RWPE1 (cell line): ENCODE data around the gene NXF1.

Experiments
- CTCF ChIA-PET: fragments of 350-600 bp; sonication (Branson Sonifier 250); formaldehyde crosslinking; extraction: SDS; loops from one replicate; lab custom pipeline; 2021; lab: Yijun Ruan, JAX
- POLR2A ChIA-PET: fragments of 400-600 bp; formaldehyde crosslinking; extraction: SDS; loops from one replicate; lab custom pipeline; 2020; ENCODE audit warnings: antibody characterized with exemption; ENCODE audit not compliant: low non-redundant PET; lab: Yijun Ruan, JAX
- DNase-seq: peaks from one replicate; pipeline ENCODE4 v3.0.0; 2012; ENCODE audit warnings: low spot score
- H3K27ac ChIP-seq: fragments of 450-650 bp; 2 replicates; pipeline ENCODE4 v1.5.1; 2017
- TF ChIP-seq, protein P1 (sequence below): fragments of 450-650 bp; conservative IDR thresholded peaks from 2 replicates; pipeline ENCODE4 v1.5.1; 2017; ENCODE audit warnings: low read depth, mild to moderate bottlenecking

NXF1 gene

DNA sequence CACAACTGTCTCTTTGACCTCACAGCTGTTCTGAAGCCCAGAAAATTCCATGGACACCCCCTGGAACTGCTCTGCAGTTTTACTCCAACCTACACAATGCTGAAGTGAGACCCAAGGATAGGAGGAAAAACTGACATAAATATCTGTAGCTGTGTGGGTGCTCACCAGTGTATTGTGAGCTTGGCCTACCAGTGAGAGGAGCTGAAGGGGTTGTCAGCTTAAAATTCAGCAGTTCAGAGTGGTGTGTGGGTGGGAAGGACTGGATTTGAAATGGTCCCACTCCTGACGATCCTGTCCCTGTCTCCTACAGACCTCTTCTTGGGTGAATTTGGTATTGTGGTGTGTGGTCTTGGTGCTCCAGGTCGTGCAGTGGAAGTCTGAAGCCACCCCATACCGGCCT is 15.7 kb downstream of the NXF1 start:
- POLR2A ChIA-PET, result no interaction called here
- CTCF ChIA-PET, result no interaction called here
- DNase-seq, result no peak
- peak overlapping the region; percentile 99 for H3K27ac ChIP-seq
- TF ChIP-seq, protein P1, sequence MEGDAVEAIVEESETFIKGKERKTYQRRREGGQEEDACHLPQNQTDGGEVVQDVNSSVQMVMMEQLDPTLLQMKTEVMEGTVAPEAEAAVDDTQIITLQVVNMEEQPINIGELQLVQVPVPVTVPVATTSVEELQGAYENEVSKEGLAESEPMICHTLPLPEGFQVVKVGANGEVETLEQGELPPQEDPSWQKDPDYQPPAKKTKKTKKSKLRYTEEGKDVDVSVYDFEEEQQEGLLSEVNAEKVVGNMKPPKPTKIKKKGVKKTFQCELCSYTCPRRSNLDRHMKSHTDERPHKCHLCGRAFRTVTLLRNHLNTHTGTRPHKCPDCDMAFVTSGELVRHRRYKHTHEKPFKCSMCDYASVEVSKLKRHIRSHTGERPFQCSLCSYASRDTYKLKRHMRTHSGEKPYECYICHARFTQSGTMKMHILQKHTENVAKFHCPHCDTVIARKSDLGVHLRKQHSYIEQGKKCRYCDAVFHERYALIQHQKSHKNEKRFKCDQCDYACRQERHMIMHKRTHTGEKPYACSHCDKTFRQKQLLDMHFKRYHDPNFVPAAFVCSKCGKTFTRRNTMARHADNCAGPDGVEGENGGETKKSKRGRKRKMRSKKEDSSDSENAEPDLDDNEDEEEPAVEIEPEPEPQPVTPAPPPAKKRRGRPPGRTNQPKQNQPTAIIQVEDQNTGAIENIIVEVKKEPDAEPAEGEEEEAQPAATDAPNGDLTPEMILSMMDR, result no peak

- CTCF ChIA-PET, result interaction anchor here (0.5 kb wide), 1 partner anchor 16 kb away, joined by 3 read pairs; no protein-coding TSS in a partner anchor
- TF ChIP-seq, protein P1, result no peak
- H3K27ac ChIP-seq, result peak overlapping the region; percentile 99
- POLR2A ChIA-PET, result no interaction called here
- DNase-seq, result no peak
These were observed 16.2 kb downstream of the NXF1 start for GRCh38 chr11:62788991-62789390.

GRCh38 chr11:62787005-62787759 is 18.1 kb downstream of the NXF1 start, which contains the start of gene TMEM179B:
Gene TMEM179B, plus strand, starts transcription at chr11:62787402. Its CDS starts 30 bp downstream, at chr11:62787432.
- DNase-seq, result peak; percentile 94
- H3K27ac ChIP-seq, result peak within 1 kb of the TSS; percentile 99
- CTCF ChIA-PET, result interaction anchor here (0.5 to 2.1 kb wide), 32 partner anchors 8 to 579 kb away, joined by 3 to 41 read pairs (median 4); partner anchors contain the start of genes C11orf98, LBHD1, SCGB2A1 and SLC3A2
- POLR2A ChIA-PET, result interaction anchor here (0.6 to 1.5 kb wide), 3 partner anchors 53 to 71 kb away, joined by 3 to 5 read pairs (median 3); no protein-coding TSS in a partner anchor
- TF ChIP-seq, protein P1, result peak; percentile 11

DNA sequence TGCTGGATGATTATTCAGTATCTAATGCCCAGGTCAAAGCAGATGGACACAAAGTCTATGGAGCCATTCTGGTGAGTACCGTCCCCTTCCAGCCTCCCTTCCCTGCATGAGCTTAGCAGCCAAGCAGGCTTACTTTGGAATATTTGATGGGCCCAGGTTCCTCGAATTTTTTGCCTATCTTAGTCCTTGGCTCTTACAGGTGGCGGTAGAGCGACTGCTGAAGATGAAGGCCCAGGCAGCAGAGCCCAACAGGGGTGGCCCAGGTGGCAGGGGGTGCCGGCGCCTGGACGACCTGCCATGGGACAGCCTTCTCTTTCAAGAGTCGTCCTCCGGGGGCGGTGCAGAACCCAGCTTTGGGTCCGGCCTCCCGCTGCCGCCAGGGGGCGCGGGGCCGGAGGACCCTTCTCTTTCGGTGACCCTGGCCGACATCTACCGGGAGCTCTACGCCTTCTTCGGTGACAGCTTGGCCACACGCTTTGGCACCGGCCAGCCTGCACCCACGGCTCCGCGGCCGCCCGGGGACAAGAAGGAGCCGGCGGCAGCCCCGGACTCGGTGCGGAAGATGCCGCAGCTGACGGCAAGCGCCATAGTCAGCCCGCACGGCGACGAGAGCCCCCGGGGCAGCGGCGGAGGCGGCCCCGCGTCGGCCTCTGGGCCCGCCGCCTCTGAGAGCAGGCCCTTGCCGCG is 18.8 kb downstream of the NXF1 start:
- H3K27ac ChIP-seq, result peak overlapping the region; percentile 99
- ChIA-PET POLR2A (interaction anchor here (0.6 to 1.5 kb wide), 3 partner anchors 32 to 71 kb away, joined by 3 to 5 read pairs (median 4); partner anchors contain the start of gene ZBTB3), CTCF (interaction anchor here (0.5 to 2.1 kb wide), 29 partner anchors 8 to 396 kb away, joined by 3 to 41 read pairs (median 5); partner anchors contain the start of genes C11orf98, HNRNPUL2, LBHD1 and SLC3A2)
- DNase-seq, result peak; percentile 82
- TF ChIP-seq, protein P1, result peak; percentile 93

GRCh38 chr11:62782753-62783152 is 22.5 kb downstream of the NXF1 start:
- POLR2A ChIA-PET, result no interaction called here
- H3K27ac ChIP-seq, result peak overlapping the region; percentile 24; the same call in 1 of the 2 replicates
- TF ChIP-seq, protein P1, result no peak
- DNase-seq, result no peak
- CTCF ChIA-PET, result no interaction called here

GRCh38 chr11:62778441-62778840 is 26.8 kb downstream of the NXF1 start:
- TF ChIP-seq, protein P1, result no peak
- POLR2A ChIA-PET, result no interaction called here
- CTCF ChIA-PET, result interaction anchor here (0.5 kb wide), 1 partner anchor 8 kb away, joined by 3 read pairs; no protein-coding TSS in a partner anchor
- DNase-seq, result no peak
- H3K27ac ChIP-seq, result peak overlapping the region; percentile 47
